Activated B cell treated with CpG ODN at 0.5 μM for 24 hours (primary cell): ENCODE measurements around the gene HBM. TPM values are rescaled to one million over a fixed set of nuclear protein-coding genes. Genes with fewer than 3 reads are reported as not detected.

ENCODE experiments used
- ATAC-seq: fragments of 200-7000 bp; cut with Tn5 transposase; one replicate; pipeline ENCODE4 v1.10.0; 2021; ENCODE audit warnings: low read depth, mild to moderate bottlenecking, moderate library complexity
- CTCF ChIA-PET: fragments of 350-600 bp; sonication (Branson Sonifier 250); formaldehyde crosslinking; loops from one replicate; lab custom pipeline; 2021; ENCODE audit warnings: antibody characterized with exemption; lab: Charles Lee
- POLR2A ChIA-PET: fragments of 350-600 bp; sonication (Branson Sonifier 250); formaldehyde crosslinking; loops from one replicate; lab custom pipeline; 2021; ENCODE audit warnings: antibody characterized with exemption; lab: Charles Lee
- DNase-seq: peaks from one replicate; pipeline ENCODE4 v3.0.0; 2022
- H3K27ac Mint-ChIP-seq: one replicate; pipeline ENCODE4 v1.8.0; 2020; ENCODE audit warnings: mixed read lengths
- H3K27me3 Mint-ChIP-seq: one replicate; pipeline ENCODE4 v1.8.0; 2021; ENCODE audit warnings: mixed read lengths
- H3K36me3 Mint-ChIP-seq: one replicate; pipeline ENCODE4 v1.8.0; 2021; ENCODE audit warnings: low read depth, mixed read lengths
- H3K4me1 Mint-ChIP-seq: one replicate; pipeline ENCODE4 v1.8.0; 2021; ENCODE audit warnings: mixed read lengths
- H3K4me3 Mint-ChIP-seq: one replicate; pipeline ENCODE4 v1.8.0; 2020; ENCODE audit warnings: mild to moderate bottlenecking, mixed read lengths
- H3K9me3 Mint-ChIP-seq: one replicate; pipeline ENCODE4 v1.8.0; 2020; ENCODE audit warnings: mixed read lengths
- intact Hi-C: fragments of 100-400 bp; cut with micrococcal nuclease; formaldehyde crosslinking; loops from one replicate; pipeline ENCODE4 v1.15.1; 2024
- total RNA-seq: library from RNA; stranded (reverse); gene quantifications from 2 replicates; pipeline ENCODE4 v1.2.3, GENCODE V29; 2022
- TF ChIP-seq, protein P1 (sequence below): fragments of 200-600 bp; IDR thresholded peaks from one replicate; pipeline ENCODE4 v1.8.0; 2022; ENCODE audit warnings: antibody characterized with exemption, mild to moderate bottlenecking

Gene HBM, protein sequence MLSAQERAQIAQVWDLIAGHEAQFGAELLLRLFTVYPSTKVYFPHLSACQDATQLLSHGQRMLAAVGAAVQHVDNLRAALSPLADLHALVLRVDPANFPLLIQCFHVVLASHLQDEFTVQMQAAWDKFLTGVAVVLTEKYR
- not detected in 2 replicates for total RNA-seq

DNA sequence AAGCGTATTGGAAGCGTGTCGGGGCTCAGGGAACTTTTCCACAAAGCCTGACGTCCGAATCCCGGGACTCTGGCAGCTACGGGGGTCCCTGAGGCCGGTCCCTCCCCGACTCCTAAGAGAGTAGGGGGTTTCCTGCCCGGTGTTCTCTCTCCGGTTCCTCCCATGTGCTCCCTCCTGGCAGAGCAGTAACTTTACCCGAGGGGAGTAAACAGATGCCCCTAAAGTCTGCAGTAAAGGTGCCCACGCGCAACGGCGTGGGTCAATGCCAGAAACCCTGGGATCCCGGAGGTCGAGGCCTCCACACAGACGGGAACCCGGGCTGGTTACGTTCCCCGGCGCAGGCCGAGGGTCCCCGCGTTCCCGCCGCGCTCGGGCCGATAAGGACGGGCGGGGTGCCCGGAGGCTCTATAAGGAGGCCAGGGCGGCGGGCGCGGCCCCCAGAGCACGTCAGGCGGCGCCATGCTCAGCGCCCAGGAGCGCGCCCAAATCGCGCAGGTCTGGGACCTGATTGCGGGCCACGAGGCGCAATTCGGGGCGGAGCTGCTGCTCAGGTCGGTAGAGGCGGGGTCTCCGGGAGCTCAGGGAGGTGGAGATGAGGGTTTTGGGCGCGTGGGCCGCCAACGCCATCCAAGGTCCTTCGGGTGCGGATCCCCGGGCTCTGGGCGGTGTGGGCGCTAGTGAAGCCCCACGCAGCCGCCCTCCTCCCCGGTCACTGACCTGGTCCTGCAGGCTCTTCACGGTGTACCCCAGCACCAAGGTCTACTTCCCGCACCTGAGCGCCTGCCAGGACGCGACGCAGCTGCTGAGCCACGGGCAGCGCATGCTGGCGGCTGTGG is at the start of gene HBM:
Gene HBM (plus strand): TSS at position 440 of the 836 bp plus-strand sequence. CDS start 20 bp downstream, at position 460.
- ATAC-seq = peak; percentile 17
- peak within 1 kb of the TSS; percentile 38 for H3K4me3 Mint-ChIP-seq
- POLR2A ChIA-PET = interaction anchor here (0.6 kb wide), 1 partner anchor 422 kb away, joined by 3 read pairs; no protein-coding TSS in a partner anchor

DNA sequence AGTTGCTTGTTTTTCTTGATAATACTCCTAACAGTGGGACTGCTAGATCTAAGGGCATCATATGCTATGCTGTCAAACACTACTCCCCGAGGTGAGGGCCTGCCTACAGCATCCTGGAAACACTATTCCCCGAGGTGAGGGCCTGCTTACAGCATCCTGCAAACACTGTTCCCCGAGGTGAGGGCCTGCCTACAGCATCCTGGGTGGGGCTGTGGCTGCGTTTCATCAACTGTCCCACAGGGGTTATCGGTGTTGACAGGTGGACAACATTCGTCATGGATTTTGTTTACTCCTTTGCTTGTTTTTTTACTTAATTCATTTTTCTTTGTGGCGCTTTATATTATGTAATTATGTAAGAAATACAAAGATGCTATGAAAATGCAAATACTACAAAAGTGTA is 49.8 kb upstream of the HBM start:
- DNase-seq (no peak), ATAC-seq (no peak)
- TF ChIP-seq, protein P1, sequence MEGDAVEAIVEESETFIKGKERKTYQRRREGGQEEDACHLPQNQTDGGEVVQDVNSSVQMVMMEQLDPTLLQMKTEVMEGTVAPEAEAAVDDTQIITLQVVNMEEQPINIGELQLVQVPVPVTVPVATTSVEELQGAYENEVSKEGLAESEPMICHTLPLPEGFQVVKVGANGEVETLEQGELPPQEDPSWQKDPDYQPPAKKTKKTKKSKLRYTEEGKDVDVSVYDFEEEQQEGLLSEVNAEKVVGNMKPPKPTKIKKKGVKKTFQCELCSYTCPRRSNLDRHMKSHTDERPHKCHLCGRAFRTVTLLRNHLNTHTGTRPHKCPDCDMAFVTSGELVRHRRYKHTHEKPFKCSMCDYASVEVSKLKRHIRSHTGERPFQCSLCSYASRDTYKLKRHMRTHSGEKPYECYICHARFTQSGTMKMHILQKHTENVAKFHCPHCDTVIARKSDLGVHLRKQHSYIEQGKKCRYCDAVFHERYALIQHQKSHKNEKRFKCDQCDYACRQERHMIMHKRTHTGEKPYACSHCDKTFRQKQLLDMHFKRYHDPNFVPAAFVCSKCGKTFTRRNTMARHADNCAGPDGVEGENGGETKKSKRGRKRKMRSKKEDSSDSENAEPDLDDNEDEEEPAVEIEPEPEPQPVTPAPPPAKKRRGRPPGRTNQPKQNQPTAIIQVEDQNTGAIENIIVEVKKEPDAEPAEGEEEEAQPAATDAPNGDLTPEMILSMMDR = no peak
- no peak overlapping the region for H3K27ac Mint-ChIP-seq
- no peaks in the 10 kb centered on the region for H3K27me3 Mint-ChIP-seq
- no peaks in the 10 kb centered on the region for H3K9me3 Mint-ChIP-seq
- H3K4me1 Mint-ChIP-seq = peaks cover 3% of the 10 kb centered on the region
- no peak overlapping the region for H3K4me3 Mint-ChIP-seq
- ChIA-PET CTCF (interaction anchor here (2.7 to 4.0 kb wide), 2 partner anchors 9 to 246 kb away, joined by 18 read pairs; no protein-coding TSS in a partner anchor), POLR2A (no interaction called here)
- peaks cover 43% of the 10 kb centered on the region for H3K36me3 Mint-ChIP-seq
- intact Hi-C loops = no loop called here

More for the DNA sequence above, at the start of gene HBM:
- Mint-ChIP-seq H3K27me3 (peaks cover 40% of the 10 kb centered on the region), H3K4me1 (peaks cover 14% of the 10 kb centered on the region), H3K36me3 (no peaks in the 10 kb centered on the region), H3K9me3 (no peaks in the 10 kb centered on the region), H3K27ac (no peak within 1 kb of the TSS)
- CTCF ChIA-PET = no interaction called here
- intact Hi-C loops = no loop called here
- no peak for DNase-seq
- TF ChIP-seq, protein P1 = no peak

DNA sequence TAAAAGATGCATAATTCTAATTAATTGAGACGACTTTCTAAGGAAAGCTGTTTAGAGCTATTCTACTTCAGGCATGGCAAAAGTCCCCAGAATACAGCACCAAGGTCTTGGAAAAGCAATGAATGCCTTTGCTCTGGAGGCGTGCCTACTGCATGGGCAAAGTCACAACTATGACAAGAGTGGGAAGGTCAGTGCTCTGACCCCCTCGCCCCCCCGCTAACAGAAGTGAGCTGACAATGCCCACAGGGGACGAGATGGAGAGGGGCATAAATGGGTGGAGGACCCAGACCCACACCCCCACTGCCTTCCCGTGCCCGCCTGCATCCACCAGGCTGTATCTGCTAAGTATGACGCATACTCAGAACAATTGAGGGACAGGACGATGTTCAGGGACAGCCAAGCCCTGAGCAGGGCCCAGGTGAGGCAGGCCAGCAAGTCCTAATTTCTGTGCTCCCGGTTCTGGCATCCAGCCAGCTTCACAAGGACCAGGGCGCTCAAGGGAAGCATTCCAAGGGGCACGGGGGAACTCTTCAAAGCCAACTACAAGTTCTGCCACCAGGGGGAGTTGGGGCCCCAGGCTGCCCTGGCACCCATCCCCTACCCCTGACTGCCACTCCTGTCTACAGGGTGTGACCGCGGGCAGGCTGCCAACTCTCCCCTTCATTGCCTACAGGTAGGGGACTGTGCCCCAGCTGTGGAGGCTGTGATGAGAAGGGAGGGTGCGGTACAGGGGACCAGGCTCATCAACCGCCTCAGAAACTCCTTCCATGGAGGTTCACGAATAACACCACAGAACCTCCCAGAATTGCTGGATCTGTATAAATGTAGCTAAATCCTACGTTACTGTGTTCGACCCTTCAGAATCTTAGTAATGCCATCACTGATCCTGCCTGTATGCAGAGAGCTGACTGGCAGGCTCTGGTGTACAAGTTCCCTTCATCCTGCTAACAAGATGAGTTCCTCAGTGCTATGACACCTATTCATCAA is 48.1 kb upstream of the HBM start:
- no peak overlapping the region for H3K4me3 Mint-ChIP-seq
- H3K4me1 Mint-ChIP-seq = peaks cover 3% of the 10 kb centered on the region
- DNase-seq (peak; percentile 46), ATAC-seq (peak; percentile 93)
- no peaks in the 10 kb centered on the region for H3K9me3 Mint-ChIP-seq
- TF ChIP-seq, protein P1 = no peak
- CTCF ChIA-PET = interaction anchor here (0.7 to 4.0 kb wide), 8 partner anchors 11 to 244 kb away, joined by 3 to 18 read pairs (median 4); partner anchors contain the start of genes FAM234A and NPRL3
- peaks cover 36% of the 10 kb centered on the region for H3K36me3 Mint-ChIP-seq
- no peak overlapping the region for H3K27ac Mint-ChIP-seq
- POLR2A ChIA-PET = no interaction called here
- intact Hi-C loops = loop anchor here (1.0 kb wide), 2 partner anchors 64 to 245 kb away; no protein-coding TSS in a partner anchor
- no peaks in the 10 kb centered on the region for H3K27me3 Mint-ChIP-seq

DNA sequence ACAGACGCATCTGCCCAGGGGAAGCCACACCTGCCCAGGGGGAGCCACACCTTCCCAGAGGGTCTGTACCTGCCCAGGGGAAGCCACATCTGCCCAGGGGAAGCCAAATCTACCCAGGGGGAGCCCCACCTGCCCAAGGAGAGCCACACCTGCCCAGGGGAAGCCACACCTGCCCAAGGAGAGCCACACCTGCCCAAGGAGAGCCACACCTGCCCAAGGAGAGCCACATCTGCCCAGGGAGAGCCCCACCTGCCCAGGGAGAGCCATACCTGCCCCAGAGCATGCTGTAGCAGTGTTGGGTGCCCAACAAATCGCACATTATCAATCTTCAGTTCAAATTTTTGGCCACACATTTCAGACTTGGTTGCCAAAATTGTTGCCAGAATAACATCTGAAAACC is 46.9 kb upstream of the HBM start:
- Mint-ChIP-seq H3K27ac (no peak overlapping the region), H3K27me3 (no peaks in the 10 kb centered on the region)
- CTCF ChIA-PET = interaction anchor here (1.2 to 4.0 kb wide), 5 partner anchors 12 to 243 kb away, joined by 3 to 18 read pairs (median 5); partner anchors contain the start of gene NPRL3

More for the DNA sequence above, 46.9 kb upstream of the HBM start:
- TF ChIP-seq, protein P1 = no peak
- H3K4me1 Mint-ChIP-seq = peaks cover 3% of the 10 kb centered on the region
- DNase-seq (no peak), ATAC-seq (no peak)
- H3K9me3 Mint-ChIP-seq = no peaks in the 10 kb centered on the region
- H3K36me3 Mint-ChIP-seq = peaks cover 37% of the 10 kb centered on the region
- POLR2A ChIA-PET = interaction anchor here (0.6 kb wide), 1 partner anchor 65 kb away, joined by 4 read pairs; no protein-coding TSS in a partner anchor
- no peak overlapping the region for H3K4me3 Mint-ChIP-seq
- intact Hi-C loops = loop anchor here (1.0 kb wide), 1 partner anchor 62 kb away; no protein-coding TSS in a partner anchor
